Mesenchymal stem cell (in vitro differentiated cells and primary cell): ENCODE measurements around the gene MC1R.
A peak's percentile ranks its signal among the peaks of the same experiment; 100 is the strongest.

Source experiments
- DNase-seq: peaks from one replicate; pipeline ENCODE4 v3.0.0-alpha.2; 2013
- H2AFZ ChIP-seq: one replicate; pipeline ENCODE4 v1.6.1; 2013; ENCODE audit warnings: low read depth, mild to moderate bottlenecking, control low read depth, inconsistent platforms, low read length, moderate library complexity
- H2AK5ac ChIP-seq: 2 replicates; pipeline ENCODE4 v1.6.1; 2013; ENCODE audit warnings: low read length, moderate library complexity, mild to moderate bottlenecking, inconsistent platforms; ENCODE audit not compliant: severe bottlenecking
- H2BK120ac ChIP-seq: one replicate; pipeline ENCODE4 v1.6.1; 2013; ENCODE audit warnings: low read depth, mild to moderate bottlenecking, inconsistent platforms, low read length, moderate library complexity
- H2BK12ac ChIP-seq, 2 experiments: one replicate each; pipeline ENCODE4 v1.6.1; 2013; ENCODE audit warnings: inconsistent platforms in 2 of 2, low read length in 2 of 2, mild to moderate bottlenecking in 2 of 2, moderate library complexity in 2 of 2, control low read depth in 1 of 2
- H2BK15ac ChIP-seq: one replicate; pipeline ENCODE4 v1.6.1; 2013; ENCODE audit warnings: mild to moderate bottlenecking, low read depth, inconsistent platforms; ENCODE audit not compliant: poor library complexity, severe bottlenecking
- H2BK5ac ChIP-seq: 2 replicates; pipeline ENCODE4 v1.6.1; 2013; ENCODE audit warnings: low read depth, mild to moderate bottlenecking, low read length, control low read depth, inconsistent platforms; ENCODE audit not compliant: poor library complexity, severe bottlenecking
- H3K14ac ChIP-seq, 2 experiments: one replicate each; pipeline ENCODE4 v1.6.1; 2013; ENCODE audit warnings: inconsistent platforms in 2 of 2, low read length in 2 of 2, control low read depth in 1 of 2, mild to moderate bottlenecking in 1 of 2, moderate library complexity in 1 of 2
- H3K18ac ChIP-seq, 2 experiments: one replicate each; pipeline ENCODE4 v1.6.1; 2013; ENCODE audit warnings: inconsistent platforms in 2 of 2, low read length in 2 of 2, control low read depth in 1 of 2, low read depth in 1 of 2, mild to moderate bottlenecking in 1 of 2
- H3K23ac ChIP-seq, 2 experiments: one replicate each; pipeline ENCODE4 v1.6.1; 2013; ENCODE audit warnings: inconsistent platforms in 2 of 2, low read length in 2 of 2, mild to moderate bottlenecking in 2 of 2, moderate library complexity in 2 of 2, control low read depth in 1 of 2
- H3K27ac ChIP-seq: 2 replicates; pipeline ENCODE4 v1.5.1; 2013; ENCODE audit warnings: mild to moderate bottlenecking, moderate library complexity, low read length, control low read depth, inconsistent platforms; ENCODE audit not compliant: poor library complexity, severe bottlenecking
- H3K27me3 ChIP-seq, 2 experiments: 2 replicates each; pipeline versions ENCODE4 v1.6.1 to v1.7.0; 2013; ENCODE audit warnings: low read length in 2 of 2, mild to moderate bottlenecking in 2 of 2, moderate library complexity in 2 of 2, control low read depth in 1 of 2, inconsistent platforms in 1 of 2; ENCODE audit not compliant: control insufficient read depth in 1 of 2, insufficient read depth in 1 of 2
- H3K36me3 ChIP-seq, 2 experiments: 2 replicates each; pipeline versions ENCODE4 v1.6.1 to v1.7.0; 2013; ENCODE audit warnings: low read length in 2 of 2, control low read depth in 1 of 2, inconsistent platforms in 1 of 2, low read depth in 1 of 2, mild to moderate bottlenecking in 1 of 2; ENCODE audit not compliant: insufficient read depth in 2 of 2, control insufficient read depth in 1 of 2
- H3K4ac ChIP-seq, 2 experiments: one replicate each; pipeline ENCODE4 v1.6.1; 2013; ENCODE audit warnings: inconsistent platforms in 2 of 2, low read length in 2 of 2, mild to moderate bottlenecking in 2 of 2, moderate library complexity in 2 of 2, control low read depth in 1 of 2, low read depth in 1 of 2
- H3K4me1 ChIP-seq: 2 replicates; pipeline ENCODE4 v1.6.1; 2013; ENCODE audit warnings: low read depth, low read length, control low read depth; ENCODE audit not compliant: control insufficient read depth, insufficient read depth
- H3K4me2 ChIP-seq: 2 replicates; pipeline ENCODE4 v1.6.1; 2013; ENCODE audit warnings: low read length, mild to moderate bottlenecking, inconsistent platforms; ENCODE audit not compliant: poor library complexity, severe bottlenecking
- H3K4me3 ChIP-seq, 2 experiments: 2 replicates each; pipeline versions ENCODE4 v1.5.1 to v1.7.0; 2013; ENCODE audit warnings: low read length in 2 of 2, mild to moderate bottlenecking in 2 of 2, control low read depth in 1 of 2, low read depth in 1 of 2; ENCODE audit not compliant: insufficient read depth in 1 of 2
- H3K79me1 ChIP-seq: replicated peaks from 2 replicates; pipeline ENCODE4 v1.6.1; 2013; ENCODE audit warnings: mild to moderate bottlenecking, control low read depth, low read length, inconsistent platforms; ENCODE audit not compliant: poor library complexity, severe bottlenecking
- H3K9ac ChIP-seq: 2 replicates; pipeline ENCODE4 v1.7.0; 2013; ENCODE audit warnings: mild to moderate bottlenecking, low read length, moderate library complexity
- H3K9me3 ChIP-seq: 2 replicates; pipeline ENCODE4 v1.7.0; 2013; ENCODE audit warnings: mild to moderate bottlenecking, low read length; ENCODE audit not compliant: control insufficient read depth
- H4K8ac ChIP-seq: one replicate; pipeline ENCODE4 v1.6.1; 2013; ENCODE audit warnings: inconsistent platforms, mild to moderate bottlenecking, low read length, moderate library complexity
- H4K91ac ChIP-seq: one replicate; pipeline ENCODE4 v1.6.1; 2013; ENCODE audit warnings: mild to moderate bottlenecking, low read length, inconsistent platforms
- WGBS: methylation state at CpG from one replicate; pipeline ENCODE4 v1.1.7; 2013; ENCODE audit warnings: mixed read lengths; 5-methylcytosine and 5-hydroxymethylcytosine counted together

MC1R gene

DNA sequence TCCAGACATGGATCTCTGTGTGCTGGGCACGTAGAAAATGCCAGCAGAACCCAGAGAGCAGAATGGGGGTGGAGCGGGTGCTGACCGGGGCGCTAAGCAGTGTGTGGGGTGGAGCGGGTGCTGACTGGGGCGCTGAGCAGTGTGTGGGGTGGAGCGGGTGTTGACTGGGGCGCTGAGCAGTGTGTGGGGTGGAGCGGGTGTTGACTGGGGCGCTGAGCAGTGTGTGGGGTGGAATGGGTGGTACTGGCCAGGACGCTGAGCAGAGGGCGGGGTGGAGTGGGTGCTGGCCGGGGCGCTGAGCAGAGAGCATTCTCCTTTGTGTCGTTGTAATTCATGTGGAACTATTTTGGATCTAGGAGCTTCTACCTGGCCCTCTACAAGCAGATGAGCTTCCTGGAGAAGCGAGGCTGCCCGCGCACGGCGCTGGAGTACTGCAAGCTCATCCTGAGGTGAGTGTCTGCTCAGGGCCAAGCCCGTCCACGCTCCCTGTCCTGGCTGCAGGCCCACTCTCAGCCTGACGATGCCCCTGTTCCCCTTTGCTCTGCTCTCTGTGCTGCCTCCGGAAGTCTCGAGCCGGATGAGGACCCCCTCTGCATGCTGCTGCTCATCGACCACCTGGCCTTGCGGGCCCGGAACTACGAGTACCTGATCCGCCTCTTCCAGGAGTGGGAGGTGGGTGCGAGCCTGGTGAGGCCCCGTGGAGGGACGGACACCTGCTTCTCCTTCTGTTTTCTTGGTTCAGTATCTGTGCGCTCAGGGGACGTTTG, 20.3 kb upstream of the MC1R start:
- Histone ChIP-seq H3K4me1 (no peaks in the 10 kb centered on the region), H3K27me3 (no peaks in the 10 kb centered on the region), H2BK5ac (no peak overlapping the region), H3K4ac (no peak overlapping the region), H2BK120ac (no peak overlapping the region), H4K91ac (no peak overlapping the region), H3K27ac (no peak overlapping the region), H4K8ac (no peak overlapping the region), H3K79me1 (peaks cover 47% of the 10 kb centered on the region), H3K9me3 (no peaks in the 10 kb centered on the region), H3K9ac (no peak overlapping the region), H3K18ac (no peak overlapping the region), H3K4me2 (no peak overlapping the region), H2BK12ac (no peak overlapping the region), H3K14ac (no peak overlapping the region), H3K23ac (no peak overlapping the region), H2AFZ (no peak overlapping the region), H3K4me3 (no peak overlapping the region), H2AK5ac (no peak overlapping the region), H2BK15ac (no peak overlapping the region), H3K36me3 (peaks cover 80 to 85% of the 10 kb centered on the region in 2 experiments)
- WGBS = 98% methylated on average over 36 of the region's 36 CpGs
- no peak for DNase-seq

DNA sequence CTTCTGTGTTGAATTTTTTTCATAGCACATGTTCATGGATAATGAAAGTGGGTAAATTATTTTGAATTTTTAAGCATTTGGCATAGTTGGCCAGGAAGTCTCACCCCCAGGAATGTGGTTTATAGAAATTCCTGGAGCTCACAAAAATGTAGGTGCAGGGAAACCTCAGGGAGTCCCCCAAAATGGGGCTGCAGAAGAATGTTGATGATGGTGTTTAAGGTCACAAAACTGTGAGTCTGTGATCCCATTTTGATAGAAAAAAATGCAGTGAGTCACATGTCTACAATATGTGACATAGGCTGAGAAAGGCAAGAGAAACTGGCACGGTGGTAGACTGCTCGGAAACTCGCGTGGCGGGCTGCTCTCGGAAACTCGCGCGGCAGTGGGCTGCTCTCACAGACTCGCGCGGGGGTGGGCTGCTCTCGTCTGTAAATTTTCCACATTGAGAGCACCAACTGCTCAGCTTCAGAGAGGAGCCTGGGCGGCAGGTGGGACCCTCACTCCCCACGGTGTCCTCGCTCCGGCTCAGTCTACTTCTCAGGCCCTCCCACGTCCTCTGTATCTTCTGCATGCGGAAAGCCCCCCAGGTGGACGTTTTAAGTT, 18.7 kb upstream of the MC1R start:
- no peak overlapping the region for H4K91ac ChIP-seq
- peaks cover 46% of the 10 kb centered on the region for H3K79me1 ChIP-seq
- H3K9me3 ChIP-seq = no peaks in the 10 kb centered on the region
- H3K14ac ChIP-seq = no peak overlapping the region
- H2BK5ac ChIP-seq = no peak overlapping the region
- no peaks in the 10 kb centered on the region for H3K27me3 ChIP-seq
- no peak overlapping the region for H2BK120ac ChIP-seq
- H3K9ac ChIP-seq = no peak overlapping the region
- no peak overlapping the region for H3K4ac ChIP-seq
- no peak overlapping the region for H2BK12ac ChIP-seq
- no peak overlapping the region for H2AK5ac ChIP-seq
- H3K27ac ChIP-seq = no peak overlapping the region
- no peak overlapping the region for H3K23ac ChIP-seq
- 95% methylated on average over 20 of the region's 20 CpGs for WGBS
- H3K4me2 ChIP-seq = no peak overlapping the region
- no peak overlapping the region for H3K18ac ChIP-seq
- H3K36me3 ChIP-seq = peaks cover 81 to 85% of the 10 kb centered on the region in 2 experiments
- no peak overlapping the region for H3K4me3 ChIP-seq
- H2BK15ac ChIP-seq = no peak overlapping the region
- no peak overlapping the region for H2AFZ ChIP-seq
- H4K8ac ChIP-seq = no peak overlapping the region
- no peaks in the 10 kb centered on the region for H3K4me1 ChIP-seq
- DNase-seq = no peak

DNA sequence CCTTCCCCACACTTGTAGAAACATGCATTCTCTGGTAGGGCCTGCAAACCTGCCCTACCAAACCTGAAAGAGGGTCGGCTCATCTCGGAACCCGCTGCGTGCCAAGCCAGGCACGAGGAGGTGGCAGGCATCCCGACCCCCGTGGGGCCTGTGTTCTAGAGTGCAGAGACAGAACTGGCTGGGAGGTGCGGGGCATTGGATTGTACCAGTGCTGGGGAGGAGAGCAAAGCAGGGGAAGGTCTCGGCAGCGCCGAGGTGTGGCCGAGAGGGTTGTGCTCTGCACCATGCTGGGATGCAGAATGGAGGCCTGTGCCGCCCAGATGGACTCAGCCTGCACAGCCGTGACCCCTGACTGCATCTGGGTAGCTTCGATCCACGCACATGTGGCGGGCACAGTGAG, 17.8 kb upstream of the MC1R start:
- Histone ChIP-seq H3K4me3 (no peak overlapping the region), H3K9me3 (no peaks in the 10 kb centered on the region), H4K91ac (no peak overlapping the region), H3K36me3 (peaks cover 81 to 85% of the 10 kb centered on the region in 2 experiments), H2BK12ac (no peak overlapping the region), H2AFZ (no peak overlapping the region), H3K23ac (no peak overlapping the region), H3K27me3 (no peaks in the 10 kb centered on the region), H3K79me1 (peaks cover 39% of the 10 kb centered on the region), H3K18ac (no peak overlapping the region), H4K8ac (no peak overlapping the region), H3K4me2 (no peak overlapping the region), H2BK120ac (no peak overlapping the region), H3K9ac (no peak overlapping the region), H3K27ac (no peak overlapping the region), H2BK5ac (no peak overlapping the region), H2BK15ac (no peak overlapping the region), H2AK5ac (no peak overlapping the region), H3K14ac (no peak overlapping the region), H3K4me1 (no peaks in the 10 kb centered on the region), H3K4ac (no peak overlapping the region)
- 98% methylated on average over 17 of the region's 17 CpGs for WGBS
- DNase-seq = no peak

DNA sequence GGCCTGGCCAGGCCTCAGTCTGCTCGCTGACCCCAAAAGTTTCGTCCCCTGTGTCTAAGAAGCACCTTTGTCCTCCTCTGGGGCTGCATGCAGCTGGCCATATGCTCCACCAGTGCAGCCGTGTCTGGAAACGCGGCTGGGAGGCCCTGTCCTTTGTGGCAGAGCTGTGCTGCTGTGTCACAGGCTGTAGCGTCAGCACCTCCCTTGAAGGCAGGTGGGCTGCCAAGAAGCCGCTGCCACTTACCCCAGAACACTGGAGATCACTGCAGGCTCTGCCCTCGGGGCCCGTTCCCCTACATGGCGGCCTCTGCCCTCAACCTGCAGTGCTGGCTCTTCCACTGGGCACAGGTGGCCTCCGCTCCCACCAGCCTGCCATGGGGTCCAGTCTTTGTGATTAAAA, 15.7 kb upstream of the MC1R start:
- no peak for DNase-seq
- Histone ChIP-seq H2BK120ac (no peak overlapping the region), H3K4me1 (no peaks in the 10 kb centered on the region), H3K4me2 (no peak overlapping the region), H3K9ac (no peak overlapping the region), H4K91ac (no peak overlapping the region), H2AFZ (no peak overlapping the region), H2BK12ac (peak overlapping the region in 1 of 2 experiments; percentile 25), H3K23ac (no peak overlapping the region), H2AK5ac (no peak overlapping the region), H3K27me3 (no peaks in the 10 kb centered on the region), H3K36me3 (peaks cover 77 to 88% of the 10 kb centered on the region in 2 experiments), H3K4me3 (no peak overlapping the region), H3K18ac (no peak overlapping the region), H2BK5ac (no peak overlapping the region), H4K8ac (no peak overlapping the region), H3K9me3 (no peaks in the 10 kb centered on the region), H3K27ac (no peak overlapping the region), H3K79me1 (peaks cover 30% of the 10 kb centered on the region), H3K4ac (no peak overlapping the region), H3K14ac (peak overlapping the region in 1 of 2 experiments; percentile 38), H2BK15ac (no peak overlapping the region)
- 98% methylated on average over 11 of the region's 11 CpGs for WGBS
